Esophagus squamous epithelium (tissue), 5 donors: Measurements from ENCODE around the gene PRRC2B. TPM values are rescaled to one million over a fixed set of nuclear protein-coding genes. Genes with fewer than 3 reads are reported as not detected.

Experiments
- DNase-seq: peaks from one replicate; lab custom pipeline; 2025; lab: John Stamatoyannopoulos, UW
- H3K27ac ChIP-seq, 4 donors: fragments of 200-600 bp; sonication (generic); one replicate each; pipeline ENCODE4 v1.5.1; 2016 to 2019; ENCODE audit warnings: mild to moderate bottlenecking in 1 of 4
- H3K27me3 ChIP-seq, 4 donors: fragments of 200-600 bp; sonication (generic); 1 replicate in 3 of 4; 2 replicates in 1 of 4; pipeline versions ENCODE4 v1.5.1 to v1.6.0; 2017 to 2021; ENCODE audit warnings: antibody characterized with exemption in 1 of 4
- H3K36me3 ChIP-seq, 3 donors: fragments of 200-600 bp; sonication (generic); one replicate each; pipeline ENCODE4 v1.5.1; 2016 to 2019
- H3K4me1 ChIP-seq, 3 donors: fragments of 200-600 bp; sonication (generic); one replicate each; pipeline ENCODE4 v1.5.1; 2017 to 2019
- H3K4me3 ChIP-seq, 4 donors: fragments of 200-600 bp; sonication (generic); 1 replicate in 3 of 4; 2 replicates in 1 of 4; pipeline ENCODE4 v1.5.1; 2016 to 2019; ENCODE audit warnings: mild to moderate bottlenecking in 2 of 4, moderate library complexity in 1 of 4
- H3K9me3 ChIP-seq, 3 donors: fragments of 200-600 bp; sonication (generic); one replicate each; pipeline ENCODE4 v1.5.1; 2016 to 2019
- CTCF ChIP-seq, 6 experiments: fragments of 450-650 bp in 4 of 6; fragments of 200-600 bp in 2 of 6; sonication (generic) in 2 of 6; IDR thresholded peaks; one replicate each; pipeline ENCODE4 v1.5.1; 2016 to 2019; ENCODE audit warnings: antibody characterized with exemption in 6 of 6, mild to moderate bottlenecking in 4 of 6, moderate library complexity in 4 of 6
- POLR2A ChIP-seq, 4 donors: fragments of 450-650 bp; IDR thresholded peaks; one replicate each; pipeline ENCODE4 v1.6.1; 2017; ENCODE audit warnings: antibody characterized with exemption in 4 of 4, mild to moderate bottlenecking in 4 of 4, moderate library complexity in 3 of 4
- WGBS, 2 donors: methylation state at CpG; one replicate each; pipeline ENCODE4 v1.1.5; 2018; 5-methylcytosine and 5-hydroxymethylcytosine counted together
- intact Hi-C: fragments of 100-400 bp; cut with DNase I; formaldehyde crosslinking; loops from one replicate; pipeline ENCODE4 v1.15.0; 2022
- total RNA-seq, 4 donors: library from RNA; depleted of rRNA; stranded (reverse); fragments of >200 nt; gene quantifications; one replicate each; pipeline ENCODE4 v1.1.0, GENCODE V29; 2016
- donor health status: DM: yes; HTN: yes; CAD: no.

PRRC2B gene
- total RNA-seq, 4 donors from 2014 or later = 46.6 to 73.8 (median 62.9) TPM

- Histone ChIP-seq H3K4me1 (no peaks in the 10 kb centered on the region), H3K27ac (no peak overlapping the region), H3K27me3 (peaks cover 0 to 12% (median 1%) of the 10 kb centered on the region in 4 donors), H3K9me3 (peaks cover 0 to 24% (median 13%) of the 10 kb centered on the region in 3 donors), H3K4me3 (no peak overlapping the region), H3K36me3 (no peaks in the 10 kb centered on the region)
- TF ChIP-seq CTCF (IDR thresholded peaks at IDR 0.05) (no peak), POLR2A (IDR thresholded peaks at IDR 0.05) (no peak)
- no peak for DNase-seq
- intact Hi-C loops = no loop called here
- 78 to 86% methylated on average over 4 to 7 of the region's 7 CpGs for WGBS, 2 donors
Measured at GRCh38 chr9:131539223-131539923, 145.5 kb downstream of the PRRC2B start.

GRCh38 chr9:131543141-131543540 lies 149.3 kb downstream of the PRRC2B start:
- intact Hi-C loops = no loop called here
- Histone ChIP-seq H3K27ac (no peak overlapping the region), H3K9me3 (peaks cover 0 to 26% (median 13%) of the 10 kb centered on the region in 3 donors), H3K4me3 (no peak overlapping the region), H3K4me1 (peaks cover 13 to 22% (median 14%) of the 10 kb centered on the region in 3 donors), H3K27me3 (peaks cover 7 to 50% (median 19%) of the 10 kb centered on the region in 4 donors), H3K36me3 (no peaks in the 10 kb centered on the region)
- 81 to 85% methylated on average over 6 of the region's 6 CpGs for WGBS, 2 donors
- TF ChIP-seq CTCF (IDR thresholded peaks at IDR 0.05) = no peak
- TF ChIP-seq POLR2A (IDR thresholded peaks at IDR 0.05) = no peak
- DNase-seq = no peak

- 25 to 40% methylated on average over 21 to 36 of the region's 50 CpGs for WGBS, 2 donors
- H3K4me1 ChIP-seq = peaks cover 13 to 22% (median 14%) of the 10 kb centered on the region in 3 donors
- intact Hi-C loops = no loop called here
- H3K9me3 ChIP-seq = peaks cover 0 to 26% (median 13%) of the 10 kb centered on the region in 3 donors
- H3K4me3 ChIP-seq = peak within 1 kb of the TSS in 3 of 4 donors; percentile 18 to 55 (median 30)
- H3K36me3 ChIP-seq = no peaks in the 10 kb centered on the region
- no peak for DNase-seq
- H3K27me3 ChIP-seq = peaks cover 7 to 70% (median 19%) of the 10 kb centered on the region in 4 donors
- TF ChIP-seq POLR2A (IDR thresholded peaks at IDR 0.05) = no peak
- TF ChIP-seq CTCF (IDR thresholded peaks at IDR 0.05) = no peak
- no peak within 1 kb of the TSS for H3K27ac ChIP-seq
Measured at GRCh38 chr9:131545003-131545785, 151.3 kb downstream of the PRRC2B start, which contains the start of gene PRRT1B. Gene PRRT1B, plus strand, starts transcription at chr9:131545523. Its CDS starts 93 bp downstream, at chr9:131545616.

GRCh38 chr9:131545786-131546335 lies 152.0 kb downstream of the PRRC2B start:
- peaks cover 13 to 22% (median 14%) of the 10 kb centered on the region in 3 donors for H3K4me1 ChIP-seq
- peak overlapping the region in 2 of 4 donors; percentile 18 to 55 for H3K4me3 ChIP-seq
- intact Hi-C loops = no loop called here
- no peaks in the 10 kb centered on the region for H3K36me3 ChIP-seq
- H3K27ac ChIP-seq = no peak overlapping the region
- peaks cover 0 to 26% (median 13%) of the 10 kb centered on the region in 3 donors for H3K9me3 ChIP-seq
- 4 to 5% methylated on average over 14 of the region's 30 CpGs for WGBS, 2 donors
- TF ChIP-seq CTCF (IDR thresholded peaks at IDR 0.05) (no peak), POLR2A (IDR thresholded peaks at IDR 0.05) (no peak)
- peaks cover 7 to 70% (median 19%) of the 10 kb centered on the region in 4 donors for H3K27me3 ChIP-seq
- no peak for DNase-seq
